Fibroblast of lung (primary cell): Measurements from ENCODE around the gene THSD7A.

Source experiments
- CTCF ChIP-seq, 2 donors: IDR thresholded peaks in 1 of 2; conservative IDR thresholded peaks in 1 of 2; 1 replicate in 1 of 2; 2 replicates in 1 of 2; pipeline ENCODE4 v1.5.1; 2011 to 2012; ENCODE audit warnings: low read length in 2 of 2, control low read depth in 1 of 2, inconsistent platforms in 1 of 2, low read depth in 1 of 2, mild to moderate bottlenecking in 1 of 2
- EZH2 ChIP-seq: IDR thresholded peaks from 2 replicates; pipeline ENCODE4 v1.5.1; 2012; ENCODE audit warnings: low read length, control low read depth, mild to moderate bottlenecking; ENCODE audit errors: missing control alignments

- TF ChIP-seq CTCF (conservative IDR thresholded peaks at IDR 0.05 in 1 of 2, IDR thresholded peaks at IDR 0.05 in 1 of 2; ENCODE audit: low read depth in 1 of 2, low read length in 2 of 2) (no peak), EZH2 (no peak)
Observed at GRCh38 chr7:11327633-11328032, 504.4 kb downstream of the THSD7A start.
